Uterus (tissue), 4 donors: ENCODE data around the gene COPB2. TPM values are rescaled to one million over a fixed set of nuclear protein-coding genes. Genes with fewer than 3 reads are reported as not detected.
"Not testable (repeated sequence)": the region's sequence is repeated elsewhere in the genome, so short reads cannot be mapped to it uniquely, and the experiment has no call there.

Experiments
- DNase-seq, 2 donors: peaks; one replicate each; pipeline ENCODE4 v3.0.0-alpha.2; 2019 to 2020
- H3K27ac ChIP-seq, 2 donors: fragments of 200-600 bp; sonication (generic); 1 replicate in 1 of 2; 2 replicates in 1 of 2; pipeline ENCODE4 v1.5.1; 2016 to 2018
- H3K27me3 ChIP-seq, 2 donors: fragments of 200-600 bp; sonication (generic); one replicate each; pipeline ENCODE4 v1.5.1; 2018 to 2019; ENCODE audit warnings: control low read depth in 1 of 2
- H3K36me3 ChIP-seq, 2 donors: fragments of 200-600 bp; sonication (generic); one replicate each; pipeline ENCODE4 v1.5.1; 2019; ENCODE audit warnings: control low read depth in 1 of 2
- H3K4me1 ChIP-seq, 2 donors: fragments of 200-600 bp; sonication (generic); one replicate each; pipeline ENCODE4 v1.5.1; 2018 to 2019; ENCODE audit warnings: control low read depth in 1 of 2
- H3K4me3 ChIP-seq, 2 donors: fragments of 200-600 bp; sonication (generic); 1 replicate in 1 of 2; 2 replicates in 1 of 2; pipeline ENCODE4 v1.5.1; 2018 to 2019; ENCODE audit warnings: mild to moderate bottlenecking in 1 of 2
- H3K9me3 ChIP-seq, 2 donors: fragments of 200-600 bp; sonication (generic); one replicate each; pipeline ENCODE4 v1.5.1; 2019; ENCODE audit warnings: control low read depth in 1 of 2
- CTCF ChIP-seq, 4 experiments: fragments of 200-600 bp in 2 of 4; fragments of 450-650 bp in 2 of 4; sonication (generic) in 2 of 4; IDR thresholded peaks; one replicate each; pipeline ENCODE4 v1.5.1; 2016 to 2019; ENCODE audit warnings: antibody characterized with exemption in 4 of 4, mild to moderate bottlenecking in 2 of 4, moderate library complexity in 1 of 4
- POLR2A ChIP-seq, 2 donors: fragments of 450-650 bp; IDR thresholded peaks; one replicate each; pipeline ENCODE4 v1.6.1; 2016; ENCODE audit warnings: antibody characterized with exemption in 2 of 2, mild to moderate bottlenecking in 1 of 2, moderate library complexity in 1 of 2
- intact Hi-C: fragments of 100-400 bp; cut with DNase I; formaldehyde crosslinking; loops from one replicate; pipeline ENCODE4 v1.15.1; 2023; ENCODE audit warnings: low total_unique reads
- total RNA-seq, 4 donors: library from RNA; depleted of rRNA in 3 of 4; stranded (reverse); fragments of >200 nt in 3 of 4; gene quantifications; one replicate each; pipeline versions ENCODE4 v1.1.0 to v1.2.4, GENCODE V29; 2014 to 2023
- donor health status: DM: yes; HTN: yes; CAD: no.

The COPB2 gene
- total RNA-seq, 4 donors from 2014 or later = 50.3 to 204 (median 86.5) TPM

GRCh38 chr3:139418144-139418543, 28.7 kb upstream of the COPB2 start:
- Histone ChIP-seq H3K4me1 (no peaks in the 10 kb centered on the region), H3K36me3 (no peaks in the 10 kb centered on the region), H3K9me3 (no peaks in the 10 kb centered on the region), H3K27ac (no peak overlapping the region), H3K27me3 (no peaks in the 10 kb centered on the region), H3K4me3 (no peak overlapping the region)
- TF ChIP-seq CTCF (IDR thresholded peaks at IDR 0.05) (no peak), POLR2A (IDR thresholded peaks at IDR 0.05) (no peak)
- DNase-seq = no peak
- intact Hi-C loops = no loop called here

GRCh38 chr3:139416275-139416674, 26.8 kb upstream of the COPB2 start:
- Histone ChIP-seq H3K27me3 (no peaks in the 10 kb centered on the region), H3K27ac (no peak overlapping the region), H3K9me3 (peaks cover 0 to 4% of the 10 kb centered on the region in 2 donors), H3K4me3 (no peak overlapping the region), H3K36me3 (no peaks in the 10 kb centered on the region), H3K4me1 (no peaks in the 10 kb centered on the region)
- no peak for TF ChIP-seq POLR2A (IDR thresholded peaks at IDR 0.05)
- no peak for TF ChIP-seq CTCF (IDR thresholded peaks at IDR 0.05)
- intact Hi-C loops = no loop called here
- no peak for DNase-seq

- intact Hi-C loops = no loop called here
- H3K9me3 ChIP-seq = peaks cover 0 to 4% of the 10 kb centered on the region in 2 donors
- TF ChIP-seq POLR2A (IDR thresholded peaks at IDR 0.05) = no peak
- TF ChIP-seq CTCF (IDR thresholded peaks at IDR 0.05) = no peak
Measured at GRCh38 chr3:139414608-139415224, 25.3 kb upstream of the COPB2 start.

GRCh38 chr3:139412891-139413290, 23.4 kb upstream of the COPB2 start:
- H3K4me3 ChIP-seq, H3K36me3 ChIP-seq, intact Hi-C loops, H3K4me1 ChIP-seq, H3K27ac ChIP-seq, DNase-seq, H3K27me3 ChIP-seq, H3K9me3 ChIP-seq: not testable (repeated sequence)

More at GRCh38 chr3:139414608-139415224, 25.3 kb upstream of the COPB2 start:
- no peak for DNase-seq
- Histone ChIP-seq H3K36me3 (no peaks in the 10 kb centered on the region), H3K4me3 (no peak overlapping the region), H3K27me3 (no peaks in the 10 kb centered on the region), H3K27ac (no peak overlapping the region), H3K4me1 (no peaks in the 10 kb centered on the region)

GRCh38 chr3:139401155-139401554, 11.7 kb upstream of the COPB2 start:
- H3K27me3 ChIP-seq, intact Hi-C loops, H3K36me3 ChIP-seq, H3K27ac ChIP-seq, H3K4me3 ChIP-seq, H3K9me3 ChIP-seq, H3K4me1 ChIP-seq, DNase-seq: not testable (repeated sequence)

GRCh38 chr3:139396707-139397106, 7.3 kb upstream of the COPB2 start:
- no peak for TF ChIP-seq POLR2A (IDR thresholded peaks at IDR 0.05)
- TF ChIP-seq CTCF (IDR thresholded peaks at IDR 0.05) = no peak

More at GRCh38 chr3:139396707-139397106, 7.3 kb upstream of the COPB2 start:
- Histone ChIP-seq H3K27me3 (no peaks in the 10 kb centered on the region), H3K4me3 (no peak overlapping the region), H3K36me3 (no peaks in the 10 kb centered on the region), H3K27ac (no peak overlapping the region), H3K4me1 (no peaks in the 10 kb centered on the region), H3K9me3 (no peaks in the 10 kb centered on the region)
- intact Hi-C loops = no loop called here
- no peak for DNase-seq
